Lower lobe of right lung (tissue), 2 donors: ENCODE measurements around the gene GLB1L3. TPM values are rescaled to one million over a fixed set of nuclear protein-coding genes. Genes with fewer than 3 reads are reported as not detected.

ENCODE experiments used
- ATAC-seq, 2 donors: fragments of 200-7000 bp; cut with Tn5 transposase; one replicate each; pipeline ENCODE4 v1.9.1; 2020 to 2022; ENCODE audit warnings: mild to moderate bottlenecking in 2 of 2, moderate library complexity in 2 of 2
- DNase-seq: peaks from one replicate; pipeline ENCODE4 v3.0.0-alpha.2; 2020
- H3K27ac ChIP-seq: fragments of 200-600 bp; one replicate; pipeline ENCODE4 v1.8.0; 2022
- H3K27me3 ChIP-seq: fragments of 200-600 bp; one replicate; pipeline ENCODE4 v1.8.0; 2022; ENCODE audit warnings: low read depth
- H3K36me3 ChIP-seq: fragments of 200-600 bp; one replicate; pipeline ENCODE4 v1.8.0; 2022; ENCODE audit warnings: mild to moderate bottlenecking
- H3K4me1 ChIP-seq: fragments of 200-600 bp; one replicate; pipeline ENCODE4 v1.8.0; 2022
- H3K4me3 ChIP-seq: fragments of 200-600 bp; one replicate; pipeline ENCODE4 v1.8.0; 2022; ENCODE audit warnings: mild to moderate bottlenecking
- H3K9me3 ChIP-seq: fragments of 200-600 bp; one replicate; pipeline ENCODE4 v1.8.0; 2022
- CTCF ChIP-seq: fragments of 200-600 bp; IDR thresholded peaks from one replicate; pipeline ENCODE4 v1.8.0; 2022; ENCODE audit warnings: antibody characterized with exemption, mild to moderate bottlenecking
- intact Hi-C: fragments of 100-400 bp; cut with DNase I; formaldehyde crosslinking; loops from one replicate; pipeline ENCODE4 v1.11.0; 2022
- total RNA-seq: library from RNA; stranded (reverse); fragmentation: NEBNext Ultra II Directional; extraction: Animal tissue kit (Norgen Biotek cat#: 25700); gene quantifications from one replicate; pipeline ENCODE4 v1.2.1, GENCODE V29; 2021
- donor health status: DM: no; HTN: yes; CAD: no; lungs with severe emphysema.

GLB1L3 gene
- total RNA-seq, 1 donor from 2014 or later: 0.27 TPM

DNA sequence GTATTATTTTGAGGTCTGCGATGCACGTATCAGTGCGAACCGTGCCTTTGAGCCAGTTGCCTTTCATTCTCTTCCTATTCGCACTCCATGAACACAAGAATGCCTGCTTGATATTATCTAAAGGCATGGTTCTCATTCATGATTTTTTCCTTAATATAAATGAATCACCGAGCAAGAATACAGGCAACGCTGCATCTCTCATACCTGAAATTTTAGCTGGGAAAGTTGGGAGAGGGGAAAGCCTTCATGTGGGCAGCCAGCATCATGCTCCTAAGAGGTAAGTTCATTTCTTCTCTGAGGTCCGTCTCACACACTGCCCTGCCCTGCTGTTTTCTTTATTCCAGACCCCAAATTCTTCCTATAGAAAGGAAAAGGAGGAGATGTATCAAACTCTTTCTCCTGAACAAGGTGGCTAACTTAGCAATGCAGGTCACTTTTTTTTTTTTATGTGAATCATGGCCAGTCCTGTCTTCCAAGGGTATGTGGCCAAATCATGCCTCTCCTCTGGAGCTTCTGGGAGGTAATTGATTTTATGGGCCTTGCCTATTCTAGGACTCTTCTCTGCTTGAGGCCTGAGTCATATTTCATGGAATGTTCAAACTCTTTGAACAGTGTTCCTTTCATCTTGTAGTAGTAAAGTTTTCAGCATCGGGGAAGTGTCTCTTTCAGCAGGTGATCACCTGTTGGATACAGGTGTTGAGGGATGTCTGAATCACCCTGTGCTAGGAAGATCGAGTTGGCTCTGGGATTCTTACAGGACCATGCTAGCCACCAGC lies 58.8 kb downstream of the GLB1L3 start:
- Histone ChIP-seq H3K9me3 (no peaks in the 10 kb centered on the region), H3K27ac (no peak overlapping the region), H3K4me3 (no peak overlapping the region), H3K27me3 (peaks cover 24% of the 10 kb centered on the region), H3K36me3 (no peaks in the 10 kb centered on the region), H3K4me1 (peaks cover 17% of the 10 kb centered on the region)
- intact Hi-C loops: no loop called here
- DNase-seq (no peak), ATAC-seq (no peak)
- no peak for TF ChIP-seq CTCF

DNA sequence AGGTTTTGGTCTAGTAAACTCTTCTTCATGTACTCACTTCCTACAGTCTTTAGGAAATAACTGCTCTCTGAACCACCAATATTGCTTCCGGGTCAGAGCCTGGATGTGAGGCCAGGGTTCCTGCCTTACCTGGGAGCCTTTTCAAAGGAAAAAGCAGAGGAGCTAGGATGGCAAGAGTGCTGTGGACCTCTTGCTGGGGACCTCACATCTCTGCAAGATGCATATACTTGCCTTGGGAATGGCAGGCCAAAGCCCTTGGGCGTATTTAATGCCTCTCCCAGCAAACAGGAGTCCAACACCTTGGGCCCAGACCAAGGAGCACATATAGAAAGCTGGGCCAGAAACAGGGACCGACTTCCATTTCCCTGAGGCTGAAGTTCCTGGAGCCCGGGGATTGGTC lies 60.9 kb downstream of the GLB1L3 start:
- Histone ChIP-seq H3K9me3 (no peaks in the 10 kb centered on the region), H3K4me3 (no peak overlapping the region), H3K27me3 (peaks cover 13% of the 10 kb centered on the region), H3K36me3 (no peaks in the 10 kb centered on the region), H3K4me1 (peaks cover 7% of the 10 kb centered on the region), H3K27ac (no peak overlapping the region)
- DNase-seq: no peak
- TF ChIP-seq CTCF: no peak
- ATAC-seq: no peak
- intact Hi-C loops: no loop called here

DNA sequence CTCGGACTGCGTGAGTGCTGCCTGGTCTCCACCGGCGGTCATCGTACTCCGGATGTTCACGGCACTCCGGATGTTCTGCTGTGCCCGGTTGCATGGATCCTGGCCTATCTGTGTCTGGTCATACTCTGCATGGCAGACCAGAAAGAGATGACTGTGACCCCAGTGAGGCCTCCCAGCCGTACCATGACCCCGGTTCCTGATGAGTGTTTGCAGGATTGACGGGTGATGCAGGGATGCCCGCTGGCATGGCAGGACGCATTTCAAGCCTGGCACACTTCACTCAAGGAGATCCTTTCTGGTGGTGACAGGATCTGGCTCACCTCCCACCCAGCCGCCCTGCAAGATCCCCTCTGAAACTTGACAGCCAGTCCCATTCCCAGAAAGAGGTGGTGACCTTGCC lies 61.9 kb downstream of the GLB1L3 start:
- Histone ChIP-seq H3K4me1 (no peaks in the 10 kb centered on the region), H3K36me3 (no peaks in the 10 kb centered on the region), H3K27ac (no peak overlapping the region), H3K4me3 (no peak overlapping the region), H3K9me3 (no peaks in the 10 kb centered on the region), H3K27me3 (peaks cover 8% of the 10 kb centered on the region)
- no peak for DNase-seq
- ATAC-seq: no peak
- intact Hi-C loops: no loop called here
- no peak for TF ChIP-seq CTCF

DNA sequence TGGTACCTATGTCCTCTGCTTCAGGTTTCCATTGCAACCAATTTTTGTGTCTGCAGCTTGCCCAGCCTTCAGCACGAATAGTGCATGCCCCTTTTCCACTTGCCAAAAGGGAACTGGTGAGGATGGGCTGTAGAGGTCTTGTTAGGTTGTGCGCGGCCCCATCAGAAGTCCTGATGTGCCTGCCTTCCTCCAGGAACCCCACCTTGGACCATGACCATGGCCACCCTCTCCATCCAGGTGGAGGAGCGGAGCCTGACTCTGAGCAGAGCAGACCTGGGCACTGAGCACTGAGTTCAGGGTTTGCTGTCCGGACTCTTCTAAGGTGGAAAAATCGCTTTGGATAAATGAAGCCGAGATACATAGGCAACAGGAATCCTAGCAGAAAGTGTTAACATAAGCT lies 62.5 kb downstream of the GLB1L3 start:
- no peaks in the 10 kb centered on the region for H3K36me3 ChIP-seq
- no peaks in the 10 kb centered on the region for H3K9me3 ChIP-seq
- no peak overlapping the region for H3K27ac ChIP-seq
- H3K4me1 ChIP-seq: no peaks in the 10 kb centered on the region
- DNase-seq (no peak), ATAC-seq (no peak)
- intact Hi-C loops: no loop called here
- TF ChIP-seq CTCF: no peak
- H3K27me3 ChIP-seq: peaks cover 8% of the 10 kb centered on the region
- H3K4me3 ChIP-seq: no peak overlapping the region

DNA sequence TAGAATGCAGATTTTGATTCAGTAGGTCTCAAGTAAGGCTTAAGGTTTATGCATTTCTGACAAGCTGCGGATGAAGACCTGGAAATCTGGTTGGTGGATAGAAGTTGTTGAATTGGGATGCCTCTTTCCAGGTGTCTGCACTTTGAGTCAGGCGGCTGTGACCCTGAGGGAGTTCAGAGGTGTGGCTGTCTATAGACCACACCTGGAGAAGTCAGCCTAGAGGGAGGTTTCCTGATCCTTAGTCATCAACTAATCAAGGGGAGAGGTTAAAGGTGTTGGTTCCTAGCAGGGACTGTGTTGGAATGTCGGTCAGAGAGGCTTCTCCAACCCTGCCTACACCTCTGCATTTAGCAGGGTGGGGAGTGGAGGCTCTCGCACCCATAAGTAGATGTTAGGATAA lies 63.6 kb downstream of the GLB1L3 start:
- TF ChIP-seq CTCF: no peak
- no peaks in the 10 kb centered on the region for H3K36me3 ChIP-seq
- intact Hi-C loops: no loop called here
- ATAC-seq: no peak
- DNase-seq: no peak
- H3K27ac ChIP-seq: no peak overlapping the region
- H3K27me3 ChIP-seq: peaks cover under 1% of the 10 kb centered on the region
- no peaks in the 10 kb centered on the region for H3K9me3 ChIP-seq
- no peak overlapping the region for H3K4me3 ChIP-seq
- no peaks in the 10 kb centered on the region for H3K4me1 ChIP-seq
